Lung (tissue), 12 donors: ENCODE measurements around the gene DNAAF5. TPM values are rescaled to one million over a fixed set of nuclear protein-coding genes. Genes with fewer than 3 reads are reported as not detected.
A peak's percentile ranks its signal among the peaks of the same experiment; 100 is the strongest.

ENCODE experiments used
- ATAC-seq: fragments of 200-7000 bp; cut with Tn5 transposase; one replicate; pipeline ENCODE4 v1.9.1; 2020; ENCODE audit warnings: moderate number of reproducible peaks; ENCODE audit not compliant: insufficient read depth, low FRiP score
- DNase-seq, 3 donors: peaks; one replicate each; pipeline ENCODE4 v3.0.0-alpha.2; 2013 to 2017
- H3K27ac ChIP-seq, 2 donors: one replicate each; pipeline ENCODE4 v1.5.1; 2013; ENCODE audit warnings: mild to moderate bottlenecking in 2 of 2, moderate library complexity in 2 of 2, control low read depth in 1 of 2, inconsistent platforms in 1 of 2, low read depth in 1 of 2, low read length in 1 of 2
- H3K27me3 ChIP-seq, 3 donors: one replicate each; pipeline ENCODE4 v1.5.1; 2013; ENCODE audit warnings: low read length in 2 of 3; ENCODE audit not compliant: control insufficient read depth in 3 of 3, insufficient read depth in 3 of 3
- H3K36me3 ChIP-seq, 4 donors: one replicate each; pipeline ENCODE4 v1.5.1; 2013; ENCODE audit warnings: low read length in 4 of 4, mild to moderate bottlenecking in 1 of 4, moderate library complexity in 1 of 4; ENCODE audit not compliant: control insufficient read depth in 4 of 4, insufficient read depth in 4 of 4
- H3K4me1 ChIP-seq, 5 donors: one replicate each; pipeline ENCODE4 v1.5.1; 2013; ENCODE audit warnings: low read length in 5 of 5, mild to moderate bottlenecking in 2 of 5, moderate library complexity in 1 of 5; ENCODE audit not compliant: control insufficient read depth in 5 of 5, insufficient read depth in 5 of 5
- H3K4me3 ChIP-seq: one replicate; pipeline ENCODE4 v1.5.1; 2013; ENCODE audit warnings: mild to moderate bottlenecking, control low read depth, moderate library complexity
- H3K9ac ChIP-seq, 2 donors: one replicate each; pipeline ENCODE4 v1.5.1; 2013; ENCODE audit warnings: low read length in 2 of 2, control low read depth in 1 of 2; ENCODE audit not compliant: insufficient read depth in 1 of 2
- H3K9me3 ChIP-seq, 4 donors: one replicate each; pipeline ENCODE4 v1.5.1; 2013; ENCODE audit warnings: low read length in 3 of 4, mild to moderate bottlenecking in 1 of 4, moderate library complexity in 1 of 4; ENCODE audit not compliant: control insufficient read depth in 4 of 4, insufficient read depth in 3 of 4
- WGBS, 2 donors: extraction: QIAGEN DNeasy Blood & Tissue Kit; methylation state at CpG; one replicate each; pipeline ENCODE4 v1.1.7; 2013; 5-methylcytosine and 5-hydroxymethylcytosine counted together
- polyA plus RNA-seq, 2 donors: library from polyadenylated mRNA; stranded (reverse); fragments of 200-250 nt; gene quantifications; one replicate each; pipeline ENCODE4 v1.2.1, GENCODE V29; 2013
- total RNA-seq, 2 donors: library from RNA; depleted of rRNA in 1 of 2; stranded (reverse); fragments of >200 nt in 1 of 2; gene quantifications; one replicate each; pipeline ENCODE4 v1.2.1, GENCODE V29; 2014 to 2021
- TF ChIP-seq, protein P1 (sequence below): IDR thresholded peaks from 2 replicates; pipeline ENCODE4 v1.5.1; 2012; ENCODE audit warnings: mild to moderate bottlenecking; ENCODE audit errors: control extremely low read depth, extremely low read depth
- donor health status: control.
- donor health status: control.
- donor health status: Bipolar disorder and iron deficiency.
- donor health status: healthy.
- donor health status: DM: yes; HTN: yes; CAD: no.

Gene DNAAF5
- total and polyA plus RNA-seq, 4 donors = 10.2 to 30.2 (median 18.6) TPM

DNA sequence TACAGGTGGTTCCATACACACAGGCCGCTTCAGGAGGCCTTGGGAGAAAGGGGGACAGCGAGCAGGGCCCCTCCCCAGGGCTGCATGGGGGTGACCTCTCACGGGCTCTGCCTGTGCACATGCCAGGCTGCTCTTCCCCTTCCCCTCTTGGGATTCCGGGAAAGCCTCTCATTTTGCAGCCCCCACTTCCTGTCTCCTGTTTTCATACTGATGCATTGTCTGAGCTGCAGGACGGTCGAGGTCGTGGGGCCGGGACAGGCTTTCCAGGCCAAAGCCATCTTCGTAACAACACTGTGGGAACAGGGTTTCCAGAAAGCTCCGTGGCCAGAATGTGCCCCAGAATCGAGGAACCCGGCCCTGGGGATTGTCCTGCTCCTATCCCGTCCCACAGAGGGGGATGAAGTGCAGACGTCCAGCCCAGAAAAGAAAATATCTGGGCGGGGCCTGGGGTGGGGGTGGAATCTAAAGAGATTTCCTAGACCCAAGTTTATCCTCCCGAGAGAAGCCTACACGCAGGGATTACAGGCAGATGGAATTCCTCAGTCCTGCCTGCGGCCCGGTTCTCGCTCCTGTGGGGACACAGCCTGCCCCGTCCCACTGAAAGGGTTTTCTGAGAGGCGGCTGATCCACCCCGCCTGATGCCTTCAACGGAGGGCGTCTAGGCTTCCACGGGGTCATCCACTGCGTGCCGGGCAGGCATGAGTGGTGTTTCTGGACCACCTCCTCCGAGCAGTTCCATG, 29.5 kb upstream of the DNAAF5 start:
- H3K4me3 ChIP-seq = no peak overlapping the region
- DNase-seq (peak in 2 of 3 donors; percentile 21), ATAC-seq (no peak)
- H3K27me3 ChIP-seq = no peaks in the 10 kb centered on the region
- no peak overlapping the region for H3K9ac ChIP-seq
- TF ChIP-seq, protein P1, sequence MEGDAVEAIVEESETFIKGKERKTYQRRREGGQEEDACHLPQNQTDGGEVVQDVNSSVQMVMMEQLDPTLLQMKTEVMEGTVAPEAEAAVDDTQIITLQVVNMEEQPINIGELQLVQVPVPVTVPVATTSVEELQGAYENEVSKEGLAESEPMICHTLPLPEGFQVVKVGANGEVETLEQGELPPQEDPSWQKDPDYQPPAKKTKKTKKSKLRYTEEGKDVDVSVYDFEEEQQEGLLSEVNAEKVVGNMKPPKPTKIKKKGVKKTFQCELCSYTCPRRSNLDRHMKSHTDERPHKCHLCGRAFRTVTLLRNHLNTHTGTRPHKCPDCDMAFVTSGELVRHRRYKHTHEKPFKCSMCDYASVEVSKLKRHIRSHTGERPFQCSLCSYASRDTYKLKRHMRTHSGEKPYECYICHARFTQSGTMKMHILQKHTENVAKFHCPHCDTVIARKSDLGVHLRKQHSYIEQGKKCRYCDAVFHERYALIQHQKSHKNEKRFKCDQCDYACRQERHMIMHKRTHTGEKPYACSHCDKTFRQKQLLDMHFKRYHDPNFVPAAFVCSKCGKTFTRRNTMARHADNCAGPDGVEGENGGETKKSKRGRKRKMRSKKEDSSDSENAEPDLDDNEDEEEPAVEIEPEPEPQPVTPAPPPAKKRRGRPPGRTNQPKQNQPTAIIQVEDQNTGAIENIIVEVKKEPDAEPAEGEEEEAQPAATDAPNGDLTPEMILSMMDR = no peak
- peaks cover 0 to 19% (median 0%) of the 10 kb centered on the region in 5 donors for H3K4me1 ChIP-seq
- whole genome bisulfite sequencing, 2 donors = 78 to 81% methylated on average over 28 to 29 of the region's 29 CpGs
- H3K9me3 ChIP-seq = peaks cover 0 to 1% (median 0%) of the 10 kb centered on the region in 4 donors
- H3K36me3 ChIP-seq = no peaks in the 10 kb centered on the region
- peak overlapping the region in 1 of 2 donors; percentile 64 for H3K27ac ChIP-seq

- Histone ChIP-seq H3K36me3 (no peaks in the 10 kb centered on the region), H3K9ac (no peak overlapping the region), H3K27ac (peak overlapping the region in 1 of 2 donors; percentile 75), H3K4me1 (peaks cover 0 to 19% (median 0%) of the 10 kb centered on the region in 5 donors), H3K4me3 (no peak overlapping the region), H3K27me3 (no peaks in the 10 kb centered on the region), H3K9me3 (peaks cover 0 to 5% (median under 1%) of the 10 kb centered on the region in 4 donors)
- DNase-seq (peak in 2 of 3 donors; percentile 24 to 51), ATAC-seq (no peak)
- WGBS, 2 donors = 78 to 85% methylated on average over 23 of the region's 23 CpGs
- TF ChIP-seq, protein P1 = no peak
Observed at GRCh38 chr7:698515-699475, 27.7 kb upstream of the DNAAF5 start.

DNA sequence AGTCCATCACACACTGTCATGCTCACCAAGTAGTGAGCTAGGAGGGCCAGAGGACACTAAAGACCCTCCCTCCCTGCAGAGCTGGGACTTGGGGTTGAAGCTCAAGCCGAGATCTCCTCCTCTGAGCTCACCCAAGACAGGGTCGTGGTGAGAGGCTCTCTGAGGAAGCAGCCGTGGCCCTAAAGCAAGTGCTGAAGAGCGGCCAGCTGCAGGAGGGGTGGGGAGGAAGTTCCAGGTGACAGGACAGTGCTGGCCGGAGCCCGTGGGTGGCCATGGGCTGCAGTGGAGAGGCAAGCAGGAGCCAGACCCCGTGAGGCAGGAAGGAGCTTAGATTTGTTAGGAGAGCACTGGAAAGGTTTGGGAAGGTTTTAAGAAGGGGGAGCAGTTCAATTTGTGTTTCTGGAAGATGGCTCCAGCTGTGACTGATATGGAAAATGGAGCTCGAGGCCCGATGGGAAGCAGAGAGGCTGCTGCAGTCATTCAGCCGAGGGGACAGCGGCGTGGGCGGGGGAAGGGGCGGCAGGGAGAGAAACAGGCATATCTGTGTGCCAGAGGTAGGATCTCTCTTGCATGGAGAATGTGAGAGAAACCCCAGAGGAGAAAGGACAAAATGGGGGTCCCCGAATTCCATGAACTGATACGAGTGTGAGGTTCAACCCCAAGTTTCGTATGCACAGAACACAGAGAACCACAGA, 26.9 kb upstream of the DNAAF5 start:
- Histone ChIP-seq H3K4me1 (peaks cover 0 to 21% (median 0%) of the 10 kb centered on the region in 5 donors), H3K27ac (peak overlapping the region in 1 of 2 donors; percentile 75), H3K36me3 (no peaks in the 10 kb centered on the region), H3K9me3 (peaks cover 0 to 5% (median under 1%) of the 10 kb centered on the region in 4 donors), H3K4me3 (no peak overlapping the region), H3K9ac (no peak overlapping the region), H3K27me3 (no peaks in the 10 kb centered on the region)
- TF ChIP-seq, protein P1 = no peak
- ATAC-seq = no peak
- 76 to 86% methylated on average over 17 of the region's 17 CpGs for WGBS, 2 donors
- DNase-seq = no peak
